SK-N-SH (cell line): Measurements from ENCODE around the gene BCAN.

Experiments used
- CHD2 ChIP-seq: fragments of 150-350 bp; IDR thresholded peaks from 2 replicates; pipeline ENCODE4 v1.6.1; 2018; ENCODE audit warnings: low read length; ENCODE audit not compliant: partially characterized antibody
- ELF1 ChIP-seq: IDR thresholded peaks from 2 replicates; pipeline ENCODE4 v1.4.0; 2012
- EP300 ChIP-seq, 2 experiments: IDR thresholded peaks; 2 replicates each; pipeline versions ENCODE4 v1.4.0 to v1.6.1; 2012; ENCODE audit warnings: borderline replicate concordance in 1 of 2, low read depth in 1 of 2, low read length in 1 of 2
- GATA2 ChIP-seq: sonication (generic); formaldehyde crosslinking; IDR thresholded peaks from 2 replicates; pipeline ENCODE4 v1.5.0; 2020; ENCODE audit warnings: mild to moderate bottlenecking, missing genetic modification reagents
- MEF2A ChIP-seq: IDR thresholded peaks from 2 replicates; pipeline ENCODE4 v1.4.0; 2012; ENCODE audit warnings: low read depth, borderline replicate concordance
- MXI1 ChIP-seq: IDR thresholded peaks from 2 replicates; pipeline ENCODE4 v1.6.1; 2012; ENCODE audit warnings: mild to moderate bottlenecking, low read depth, low read length, improper control_type of control experiment
- POLR2AphosphoS5 ChIP-seq: IDR thresholded peaks from 2 replicates; pipeline ENCODE4 v1.6.1; 2012; ENCODE audit warnings: low read depth, low read length
- RCOR1 ChIP-seq: fragments of 150-350 bp; IDR thresholded peaks from 2 replicates; pipeline ENCODE4 v1.6.1; 2017; ENCODE audit warnings: antibody characterized with exemption, low read length
- TAF1 ChIP-seq: IDR thresholded peaks from 2 replicates; pipeline ENCODE4 v1.6.1; 2012; ENCODE audit warnings: low read depth, mild to moderate bottlenecking, low read length, moderate library complexity, borderline replicate concordance
- TCF12 ChIP-seq: IDR thresholded peaks from 2 replicates; pipeline ENCODE4 v1.4.0; 2012
- TEAD4 ChIP-seq: IDR thresholded peaks from 2 replicates; pipeline ENCODE4 v1.4.0; 2012; ENCODE audit warnings: mild to moderate bottlenecking, borderline replicate concordance; ENCODE audit not compliant: insufficient read depth
- TF ChIP-seq, protein P1 (sequence below): fragments of 200-600 bp; sonication (generic); IDR thresholded peaks from 2 replicates; pipeline ENCODE4 v1.6.1; 2017; ENCODE audit warnings: antibody characterized with exemption, mild to moderate bottlenecking, moderate library complexity
- TF ChIP-seq, protein P2 (sequence below): fragments of 150-350 bp; IDR thresholded peaks from 2 replicates; pipeline ENCODE4 v1.6.1; 2017; ENCODE audit warnings: antibody characterized with exemption, low read length, low read depth, borderline replicate concordance

DNA sequence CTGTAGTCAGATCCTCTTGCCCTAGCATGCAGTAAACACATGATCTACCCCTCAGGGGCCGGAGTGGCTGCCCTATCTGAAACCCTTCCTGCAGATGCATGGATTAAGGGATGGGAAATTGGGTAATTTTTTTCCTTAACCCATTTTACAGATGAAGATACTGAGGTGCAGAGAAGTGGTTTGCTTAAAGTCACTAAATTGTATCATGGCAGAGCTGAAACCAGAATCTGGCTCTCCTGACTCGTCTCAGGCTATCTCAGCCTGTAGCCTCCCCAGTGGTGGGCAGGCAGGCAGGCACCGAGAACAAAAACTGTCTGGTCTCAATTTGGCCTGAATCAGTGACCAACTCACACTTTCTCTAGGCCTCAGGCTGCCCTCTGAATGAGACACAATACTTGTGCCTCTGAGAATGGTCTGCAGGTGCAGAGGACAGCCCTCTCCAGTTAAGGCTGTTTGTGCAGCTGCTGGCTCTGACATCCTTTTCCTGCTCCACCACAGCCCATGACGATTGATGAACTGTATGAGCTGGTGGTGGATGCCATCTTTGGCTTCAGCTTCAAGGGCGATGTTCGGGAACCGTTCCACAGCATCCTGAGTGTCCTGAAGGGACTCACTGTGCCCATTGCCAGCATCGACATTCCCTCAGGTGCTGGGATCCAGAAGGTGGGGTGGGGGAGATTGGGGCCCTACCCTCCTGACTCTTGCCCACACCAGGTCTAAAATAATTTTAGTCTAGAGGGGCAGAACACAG lies 48.8 kb upstream of the BCAN start:
- no peak for TF ChIP-seq ELF1
- peak; percentile 24; the same call in 1 of the 2 replicates for TF ChIP-seq RCOR1
- TF ChIP-seq, protein P1, sequence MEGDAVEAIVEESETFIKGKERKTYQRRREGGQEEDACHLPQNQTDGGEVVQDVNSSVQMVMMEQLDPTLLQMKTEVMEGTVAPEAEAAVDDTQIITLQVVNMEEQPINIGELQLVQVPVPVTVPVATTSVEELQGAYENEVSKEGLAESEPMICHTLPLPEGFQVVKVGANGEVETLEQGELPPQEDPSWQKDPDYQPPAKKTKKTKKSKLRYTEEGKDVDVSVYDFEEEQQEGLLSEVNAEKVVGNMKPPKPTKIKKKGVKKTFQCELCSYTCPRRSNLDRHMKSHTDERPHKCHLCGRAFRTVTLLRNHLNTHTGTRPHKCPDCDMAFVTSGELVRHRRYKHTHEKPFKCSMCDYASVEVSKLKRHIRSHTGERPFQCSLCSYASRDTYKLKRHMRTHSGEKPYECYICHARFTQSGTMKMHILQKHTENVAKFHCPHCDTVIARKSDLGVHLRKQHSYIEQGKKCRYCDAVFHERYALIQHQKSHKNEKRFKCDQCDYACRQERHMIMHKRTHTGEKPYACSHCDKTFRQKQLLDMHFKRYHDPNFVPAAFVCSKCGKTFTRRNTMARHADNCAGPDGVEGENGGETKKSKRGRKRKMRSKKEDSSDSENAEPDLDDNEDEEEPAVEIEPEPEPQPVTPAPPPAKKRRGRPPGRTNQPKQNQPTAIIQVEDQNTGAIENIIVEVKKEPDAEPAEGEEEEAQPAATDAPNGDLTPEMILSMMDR = no peak
- TF ChIP-seq TCF12 = no peak
- TF ChIP-seq CHD2 = no peak
- TF ChIP-seq, protein P2, sequence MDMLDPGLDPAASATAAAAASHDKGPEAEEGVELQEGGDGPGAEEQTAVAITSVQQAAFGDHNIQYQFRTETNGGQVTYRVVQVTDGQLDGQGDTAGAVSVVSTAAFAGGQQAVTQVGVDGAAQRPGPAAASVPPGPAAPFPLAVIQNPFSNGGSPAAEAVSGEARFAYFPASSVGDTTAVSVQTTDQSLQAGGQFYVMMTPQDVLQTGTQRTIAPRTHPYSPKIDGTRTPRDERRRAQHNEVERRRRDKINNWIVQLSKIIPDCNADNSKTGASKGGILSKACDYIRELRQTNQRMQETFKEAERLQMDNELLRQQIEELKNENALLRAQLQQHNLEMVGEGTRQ = no peak
- TF ChIP-seq POLR2AphosphoS5 = peak; percentile 8
- no peak for TF ChIP-seq GATA2 (CRISPR knock-in tag)
- TF ChIP-seq MXI1 = no peak
- TF ChIP-seq MEF2A = no peak
- TF ChIP-seq TAF1 = no peak
- no peak for TF ChIP-seq TEAD4
- no peak for TF ChIP-seq EP300 (IDR thresholded peaks at IDR 0.05; ENCODE audit: borderline replicate concordance in 1 of 2, low read depth in 1 of 2, low read length in 1 of 2)
